HS-27A (cell line): ENCODE data around the gene FAM47E.
"Not testable (repeated sequence)": the region's sequence is repeated elsewhere in the genome, so short reads cannot be mapped to it uniquely, and the experiment has no call there.

Source experiments
- DNase-seq: peaks from one replicate; pipeline ENCODE4 v3.0.0-alpha.2; 2012; ENCODE audit warnings: low read depth, missing footprints

FAM47E gene

GRCh38 chr4:76226418-76226817 is 25.1 kb upstream of the FAM47E start:
- DNase-seq = no peak

GRCh38 chr4:76232681-76233080 is 18.8 kb upstream of the FAM47E start:
- DNase-seq = no peak

GRCh38 chr4:76233083-76233482 is 18.4 kb upstream of the FAM47E start:
- no peak for DNase-seq

- no peak for DNase-seq
Measured at GRCh38 chr4:76233529-76233928, 18.0 kb upstream of the FAM47E start.

- no peak for DNase-seq
Measured at GRCh38 chr4:76233967-76234678, 17.4 kb upstream of the FAM47E start.

- no peak for DNase-seq
Measured at GRCh38 chr4:76234679-76235044, 16.9 kb upstream of the FAM47E start.

- DNase-seq = no peak
Measured at GRCh38 chr4:76235407-76235806, 16.1 kb upstream of the FAM47E start.

- no peak for DNase-seq
Measured at GRCh38 chr4:76235915-76236314, 15.6 kb upstream of the FAM47E start.

GRCh38 chr4:76238236-76238635 is 13.3 kb upstream of the FAM47E start:
- no peak for DNase-seq

- DNase-seq = no peak
Measured at GRCh38 chr4:76238701-76239100, 12.8 kb upstream of the FAM47E start.

- DNase-seq = no peak
Measured at GRCh38 chr4:76240236-76240635, 11.3 kb upstream of the FAM47E start.

- not testable (repeated sequence) for DNase-seq
Measured at GRCh38 chr4:76243877-76244276, 7.6 kb upstream of the FAM47E start.

- no peak for DNase-seq
Measured at GRCh38 chr4:76246025-76246424, 5.5 kb upstream of the FAM47E start.

GRCh38 chr4:76246852-76247251 is 4.7 kb upstream of the FAM47E start:
- no peak for DNase-seq

- DNase-seq = no peak
Measured at GRCh38 chr4:76250962-76251361, 559 bp upstream of the FAM47E start.

GRCh38 chr4:76252271-76252653 is 741 bp downstream of the FAM47E start:
- DNase-seq = no peak

GRCh38 chr4:76253511-76253910 is 2.0 kb downstream of the FAM47E start:
- DNase-seq = no peak

- DNase-seq = no peak
Measured at GRCh38 chr4:76256032-76256431, 4.5 kb downstream of the FAM47E start.

GRCh38 chr4:76256968-76257367 is 5.4 kb downstream of the FAM47E start:
- no peak for DNase-seq

- DNase-seq = no peak
Measured at GRCh38 chr4:76257824-76258223, 6.3 kb downstream of the FAM47E start.

- DNase-seq = no peak
Measured at GRCh38 chr4:76260571-76260970, 9.1 kb downstream of the FAM47E start.

- DNase-seq = no peak
Measured at GRCh38 chr4:76265631-76266218, 14.2 kb downstream of the FAM47E start.

GRCh38 chr4:76266627-76267026 is 15.1 kb downstream of the FAM47E start:
- DNase-seq = no peak

GRCh38 chr4:76267811-76268210 is 16.3 kb downstream of the FAM47E start:
- no peak for DNase-seq
